GM18520 (cell line): ENCODE results near the gene SELENON.
A peak's percentile ranks its signal among the peaks of the same experiment; 100 is the strongest.
"Not testable (repeated sequence)": the region's sequence is repeated elsewhere in the genome, so short reads cannot be mapped to it uniquely, and the experiment has no call there.

Source experiments
- ATAC-seq: cut with Tn5 transposase; IDR thresholded peaks from one replicate; pipeline ENCODE4 v1.9.1; 2021; ENCODE audit not compliant: unreplicated experiment

Gene SELENON

DNA sequence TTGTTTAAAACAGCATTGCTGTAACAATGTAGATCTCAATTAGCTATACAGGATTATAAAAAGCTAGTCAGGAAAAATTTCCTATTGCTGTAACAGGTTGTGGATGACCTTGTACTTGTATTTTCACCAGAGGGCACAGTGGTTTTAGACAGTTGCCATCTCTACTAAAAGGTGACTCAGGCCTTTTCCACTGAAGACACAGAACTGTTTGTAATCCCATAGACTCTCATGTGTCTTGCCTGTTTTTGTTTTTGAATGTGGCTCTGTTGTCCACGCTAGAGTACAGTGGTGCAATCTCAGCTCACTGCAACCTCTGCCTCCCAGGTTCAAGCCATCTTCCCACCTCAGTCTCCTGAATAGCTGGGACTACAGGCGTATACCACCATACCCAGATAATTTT lies 25.6 kb downstream of the SELENON start:
- ATAC-seq = no peak

DNA sequence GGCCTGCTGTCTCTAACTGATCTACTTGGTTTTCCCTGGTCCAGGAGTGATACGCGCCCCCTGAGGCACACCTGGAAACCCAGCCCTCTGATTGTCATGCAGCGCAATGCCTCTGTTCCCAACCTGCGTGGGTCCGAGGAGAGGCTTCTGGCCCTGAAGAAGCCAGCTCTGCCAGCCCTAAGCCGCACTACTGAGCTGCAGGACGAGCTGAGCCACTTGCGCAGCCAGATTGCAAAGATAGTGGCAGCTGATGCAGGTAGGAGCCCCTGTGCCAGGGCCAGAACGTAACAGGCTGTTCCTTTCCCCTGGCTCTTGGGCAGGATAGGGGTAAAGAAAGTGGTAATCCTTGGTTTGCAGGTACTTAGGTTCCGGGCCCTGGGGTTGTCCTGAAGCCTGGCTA lies 26.6 kb downstream of the SELENON start:
- ATAC-seq = no peak

DNA sequence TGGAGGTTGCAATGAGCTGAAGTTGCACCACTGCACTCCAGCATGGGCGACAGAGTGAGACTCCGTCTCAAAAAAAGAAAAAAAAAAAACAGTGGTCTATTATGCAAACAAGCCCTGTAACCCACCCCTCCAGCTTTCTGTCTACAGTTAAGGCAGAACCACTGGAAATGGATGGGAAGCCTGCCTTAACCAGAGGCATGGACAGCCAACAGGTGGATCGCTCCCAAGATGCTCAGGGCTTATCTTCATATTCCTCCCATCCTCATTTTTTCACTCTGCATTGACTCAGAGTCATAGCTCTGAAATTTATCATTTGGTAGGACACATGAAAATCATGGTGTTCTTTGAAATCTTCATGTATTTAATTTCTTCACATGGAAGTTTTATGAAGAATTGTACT lies 28.5 kb downstream of the SELENON start:
- no peak for ATAC-seq

DNA sequence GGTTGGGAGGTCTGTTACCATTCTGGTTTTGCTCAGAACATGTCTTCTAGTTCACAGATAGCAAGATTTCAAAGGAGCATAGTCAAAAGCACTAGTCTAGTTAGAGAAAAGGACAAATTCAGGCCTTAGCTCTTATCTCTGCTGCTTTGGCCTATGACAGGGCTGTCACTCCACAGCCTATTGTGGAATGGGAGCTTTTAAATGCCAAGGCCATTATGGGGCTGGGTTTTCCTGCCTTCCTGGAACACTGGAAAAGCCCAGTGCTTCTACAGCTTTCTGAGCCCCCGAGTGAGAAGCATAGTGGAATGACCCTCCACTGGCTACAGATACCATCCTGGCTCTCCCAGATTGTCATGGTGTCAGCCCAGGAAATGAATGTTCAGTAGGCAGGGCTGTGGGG lies 29.1 kb downstream of the SELENON start:
- ATAC-seq = no peak

DNA sequence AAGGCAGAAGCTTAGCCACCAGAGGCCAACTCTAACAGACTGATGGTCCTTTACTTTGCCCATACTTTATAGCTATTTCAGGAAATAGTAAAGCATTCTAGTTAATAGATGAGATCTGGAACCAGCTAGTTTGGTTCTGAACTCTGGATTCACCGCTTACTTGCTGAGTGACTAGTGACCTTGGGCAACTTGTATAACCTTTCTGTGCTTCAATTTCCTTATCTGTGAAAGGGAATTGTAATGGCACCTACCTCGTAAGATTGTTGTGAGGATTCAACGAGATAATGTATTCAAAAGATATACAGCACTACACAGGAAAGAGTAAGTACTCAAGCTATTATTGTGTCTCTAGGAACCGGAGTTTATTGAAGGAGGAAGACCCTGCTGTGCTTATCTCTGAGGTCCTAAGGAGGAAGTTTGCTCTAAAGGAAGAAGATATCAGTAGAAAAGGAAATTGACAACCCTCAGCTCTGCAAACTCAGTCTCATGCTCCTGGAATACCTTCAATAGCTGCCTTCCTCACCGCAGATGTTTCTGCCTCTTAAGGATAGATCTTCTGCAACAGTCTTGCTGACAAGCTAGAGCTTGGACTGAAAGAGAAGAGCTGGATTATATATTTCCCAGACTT lies 31.7 kb downstream of the SELENON start:
- no peak for ATAC-seq

DNA sequence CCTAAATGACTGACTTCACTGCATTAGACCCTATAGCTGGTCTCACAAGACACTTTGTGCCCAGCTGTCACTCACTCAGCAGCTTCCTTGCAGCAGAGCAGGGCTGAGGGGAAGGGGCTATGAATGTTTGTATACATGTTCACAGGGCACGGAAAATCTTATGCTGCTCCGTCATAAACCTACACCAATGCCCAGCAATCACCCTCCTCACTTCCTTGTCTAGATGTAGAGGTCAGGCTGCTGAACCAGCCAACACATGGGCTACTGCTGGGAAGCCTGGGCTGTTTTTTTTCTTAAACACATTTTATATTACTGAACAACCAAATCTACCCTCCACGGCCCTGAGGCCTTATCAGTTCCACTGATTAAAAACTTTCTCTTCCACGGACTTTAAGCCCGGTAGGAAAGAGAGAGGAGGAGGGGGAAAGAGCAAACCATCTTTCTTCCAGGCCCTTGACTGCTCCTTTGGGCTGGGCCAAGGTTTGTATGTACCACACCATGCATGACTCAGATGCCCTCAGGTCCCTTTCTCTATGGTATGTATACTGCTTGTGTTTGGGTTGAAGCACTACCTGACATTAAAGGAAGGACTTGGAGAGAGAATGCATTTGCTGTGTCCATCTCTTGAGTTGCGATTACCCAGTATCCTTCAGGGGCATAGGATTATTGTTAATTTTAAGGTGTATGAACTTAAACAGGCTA lies 32.5 kb downstream of the SELENON start:
- ATAC-seq = no peak

DNA sequence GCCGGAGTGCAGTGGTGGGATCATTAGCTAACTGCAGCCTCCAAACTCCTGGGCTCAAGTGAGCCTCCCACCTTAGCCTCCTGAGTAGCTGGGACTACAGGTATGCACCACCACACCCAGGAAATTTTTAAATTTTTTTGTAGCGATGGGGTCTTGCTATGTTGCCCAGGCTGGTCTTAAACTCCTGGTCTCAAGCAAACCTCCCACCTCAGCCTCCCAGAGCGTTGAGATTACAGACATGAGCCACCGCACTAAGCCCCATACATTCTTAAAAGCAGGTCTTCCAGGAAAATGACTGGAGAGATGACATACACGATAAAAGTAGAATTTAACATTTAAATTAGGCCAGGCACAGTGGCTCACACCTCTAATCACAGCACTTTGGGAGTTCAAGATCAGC lies 33.2 kb downstream of the SELENON start:
- no peak for ATAC-seq

DNA sequence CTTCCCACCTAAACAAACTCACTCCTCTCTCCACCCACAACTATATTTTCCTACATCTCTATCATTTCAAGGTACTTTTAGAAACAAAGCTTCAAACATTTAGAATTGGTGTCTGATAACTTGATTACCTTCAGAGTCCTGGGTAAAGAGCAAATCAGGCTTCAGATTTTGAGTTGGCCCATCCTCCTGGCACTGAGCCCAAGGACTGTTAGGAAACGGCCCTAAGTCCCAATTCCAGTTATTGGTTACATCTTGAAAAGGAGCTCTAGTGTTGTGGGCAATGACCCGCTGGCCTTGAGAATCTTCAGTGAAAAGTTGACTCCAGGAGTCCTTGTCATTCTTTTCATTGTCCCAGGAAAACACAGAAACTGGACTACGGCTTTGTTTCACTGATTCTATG lies 34.9 kb downstream of the SELENON start:
- no peak for ATAC-seq

DNA sequence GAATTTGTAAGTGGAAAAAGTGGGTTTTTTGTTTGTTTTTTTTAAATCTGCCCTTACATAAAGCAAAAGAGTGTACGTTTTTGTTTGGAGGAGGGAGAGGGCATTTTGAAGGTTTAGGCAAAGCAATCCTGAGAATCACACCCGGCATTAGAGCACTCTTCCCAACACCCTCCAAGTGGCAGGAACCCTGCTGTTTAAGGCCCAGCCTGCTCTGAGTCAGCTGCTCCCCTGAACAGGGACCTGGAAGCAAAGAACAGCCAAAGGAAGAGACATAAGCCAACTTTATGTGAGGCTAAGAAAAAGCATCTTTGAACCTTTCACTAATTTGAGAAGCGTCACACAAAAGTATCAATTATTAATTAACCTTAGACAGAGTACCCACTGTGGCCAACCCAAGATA lies 36.7 kb downstream of the SELENON start:
- no peak for ATAC-seq

DNA sequence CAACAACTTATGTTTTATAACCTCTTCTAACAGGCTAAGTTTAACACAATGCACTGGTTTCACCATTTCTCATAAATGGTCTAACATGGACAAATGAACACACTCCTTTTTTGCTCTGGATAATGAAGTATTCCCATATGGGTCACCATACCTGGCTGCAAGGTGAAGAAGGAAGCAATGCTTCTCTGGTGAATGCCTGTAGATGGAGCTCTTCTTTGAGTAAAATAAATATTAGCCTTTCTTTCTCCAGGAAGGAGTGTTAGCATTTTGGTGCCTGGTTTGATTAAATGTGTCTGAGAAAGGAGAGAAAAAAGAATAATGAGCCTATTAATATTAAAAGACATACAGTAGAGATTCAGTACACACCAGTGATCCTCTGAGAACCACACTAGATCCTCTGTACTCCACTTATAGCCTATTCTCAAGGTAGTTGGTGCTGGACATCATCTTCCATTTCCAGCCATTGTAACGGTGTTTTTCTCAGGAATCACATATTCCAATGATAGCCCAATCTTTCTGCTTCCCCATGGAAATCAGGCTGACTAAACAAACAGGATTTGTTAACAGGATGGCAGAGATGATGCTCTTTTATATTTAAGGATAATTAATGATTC lies 37.4 kb downstream of the SELENON start:
- no peak for ATAC-seq

DNA sequence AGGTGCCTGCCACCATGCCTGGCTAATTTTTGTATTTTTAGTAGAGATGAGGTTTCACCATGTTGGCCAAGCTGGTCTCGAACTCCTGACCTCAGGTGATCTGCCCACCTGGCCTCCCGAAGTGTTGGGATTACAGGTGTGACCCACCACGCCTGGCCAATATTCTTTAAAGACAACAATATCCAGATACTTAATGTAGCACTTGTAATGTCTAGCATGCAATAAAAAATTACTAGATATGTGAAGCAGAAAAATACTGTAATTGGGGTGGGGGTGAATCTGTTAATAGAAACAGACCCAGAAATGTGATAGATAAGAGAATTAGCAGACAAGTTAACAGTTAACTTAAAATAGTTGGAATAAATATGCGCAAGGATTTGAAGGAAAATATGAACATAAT lies 39.8 kb downstream of the SELENON start:
- ATAC-seq = not testable (repeated sequence)

DNA sequence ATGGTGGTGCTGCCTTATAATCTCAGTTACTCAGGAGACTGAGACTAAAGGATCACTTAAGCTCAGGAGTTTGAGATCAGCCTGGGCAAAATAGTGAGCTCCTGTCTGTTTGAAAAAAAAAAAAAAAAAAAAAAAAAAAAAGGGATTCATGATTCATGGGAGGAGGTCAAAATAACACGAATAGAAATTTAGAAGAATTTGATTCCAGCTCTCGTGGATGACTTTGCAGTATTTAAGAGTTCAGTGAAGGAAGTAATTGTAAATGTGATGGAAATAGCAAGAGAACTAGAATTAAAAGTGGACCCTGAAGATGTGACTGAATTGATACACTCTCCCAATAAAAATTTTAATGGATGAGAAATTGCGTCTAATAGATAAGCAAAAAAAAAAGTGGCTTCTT lies 43.5 kb downstream of the SELENON start:
- ATAC-seq = no peak

DNA sequence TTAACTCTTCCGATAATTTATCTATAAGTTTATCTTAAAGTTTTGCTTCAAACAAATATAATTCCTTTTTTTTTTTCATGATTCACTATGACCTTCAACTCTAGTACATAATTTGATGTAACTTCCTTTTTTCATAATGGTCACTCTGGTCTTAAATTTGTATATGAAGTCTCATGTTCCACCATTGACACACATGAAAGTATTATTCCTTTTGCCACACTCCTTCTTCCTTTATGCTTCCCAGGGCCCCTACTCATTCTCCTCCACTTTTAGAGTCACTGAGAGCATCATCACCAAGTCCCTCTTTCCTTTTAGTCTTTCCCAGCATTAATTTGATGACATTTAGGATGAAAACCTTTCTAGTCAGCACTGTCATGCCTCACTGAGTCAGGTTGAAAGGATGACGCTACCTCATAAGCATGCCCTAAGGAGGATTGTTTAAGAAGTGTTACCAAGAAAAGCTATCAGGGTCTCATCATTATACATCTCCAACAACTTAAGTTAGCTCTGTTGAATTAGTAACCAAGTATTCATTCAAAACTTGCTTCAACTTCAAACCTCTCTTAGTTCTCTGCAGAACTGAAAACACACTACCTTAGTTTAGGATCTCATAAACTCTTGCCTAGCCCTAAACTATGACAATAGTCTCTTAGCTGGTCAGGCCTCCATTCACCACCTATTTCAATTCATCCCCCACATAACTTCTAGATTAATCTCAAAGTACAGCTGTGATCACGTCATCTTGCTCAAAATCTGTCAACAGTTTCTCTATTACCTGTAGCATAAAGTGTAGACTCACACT lies 44.7 kb downstream of the SELENON start:
- no peak for ATAC-seq

DNA sequence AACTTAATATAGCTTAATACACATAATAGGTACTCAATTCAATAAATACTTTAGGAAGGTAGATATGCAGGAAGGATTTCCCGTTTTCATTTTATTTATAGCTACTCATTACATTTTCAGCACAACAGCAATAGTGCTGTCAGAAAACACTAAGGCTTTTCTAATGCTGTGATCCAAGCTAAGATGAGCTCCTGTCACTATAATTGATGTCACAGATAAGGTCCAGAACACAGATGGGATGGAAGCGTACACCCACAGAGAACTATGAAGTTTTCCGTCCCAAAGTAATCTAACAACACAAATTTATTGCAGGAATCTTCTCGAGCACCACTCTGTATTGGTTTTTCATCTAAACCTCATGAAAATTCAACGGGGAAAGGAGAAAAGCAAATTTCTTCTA lies 45.7 kb downstream of the SELENON start:
- no peak for ATAC-seq

DNA sequence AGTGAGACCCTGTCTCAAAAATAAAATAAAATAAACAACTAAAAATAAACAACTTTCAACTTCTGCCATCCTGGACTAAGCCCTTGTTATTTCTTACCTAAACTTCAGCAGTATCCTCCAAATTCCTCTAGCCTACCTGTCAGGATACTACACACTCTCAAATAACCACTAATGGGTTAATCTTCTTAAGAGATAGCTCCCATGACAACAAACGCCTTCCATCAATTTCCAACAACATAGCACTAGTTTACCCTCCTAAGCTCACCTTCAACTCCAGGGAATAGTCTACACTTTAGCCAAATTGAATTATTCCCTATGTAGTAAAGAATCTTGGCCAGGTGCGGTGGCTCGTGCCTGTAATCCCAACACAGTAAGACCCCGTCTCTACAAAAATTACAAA lies 47.9 kb downstream of the SELENON start:
- no peak for ATAC-seq

DNA sequence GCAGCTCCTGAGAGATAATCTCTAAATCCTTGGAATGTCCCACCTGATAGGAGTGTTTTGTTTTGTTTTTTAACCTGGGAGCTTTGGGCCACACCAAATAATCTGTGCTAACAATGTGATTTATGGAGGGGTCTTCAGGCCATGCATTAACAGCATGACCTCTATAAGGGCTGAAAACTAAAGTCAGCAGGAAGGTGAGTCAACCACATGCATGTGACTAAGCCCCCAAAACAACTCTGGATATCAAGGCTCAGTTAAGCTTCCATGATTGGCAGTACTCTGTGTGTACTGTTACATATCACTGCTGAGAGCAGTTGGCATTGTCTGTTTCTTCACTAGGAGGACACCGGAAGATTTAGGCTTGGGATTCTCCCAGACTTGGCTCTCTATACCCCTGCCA lies 48.5 kb downstream of the SELENON start:
- no peak for ATAC-seq

DNA sequence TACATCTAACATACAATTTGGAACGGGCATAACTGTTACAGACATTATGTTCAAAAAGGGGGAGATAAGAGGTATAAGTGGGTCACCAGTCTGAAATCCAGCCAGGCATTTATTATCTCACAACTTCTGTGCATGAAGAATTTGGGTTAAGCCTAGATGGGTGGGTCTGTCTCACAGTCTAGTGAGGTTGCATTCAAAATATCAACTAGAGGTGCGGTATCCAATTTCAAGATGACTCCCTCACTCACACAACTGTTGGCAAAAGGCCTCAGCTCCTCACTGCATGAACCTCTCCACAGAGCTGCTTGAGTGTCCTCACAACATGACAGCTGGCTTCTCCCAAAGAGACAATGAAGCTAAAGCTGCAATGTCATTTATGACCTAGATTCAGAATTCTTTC lies 54.6 kb downstream of the SELENON start:
- no peak for ATAC-seq

DNA sequence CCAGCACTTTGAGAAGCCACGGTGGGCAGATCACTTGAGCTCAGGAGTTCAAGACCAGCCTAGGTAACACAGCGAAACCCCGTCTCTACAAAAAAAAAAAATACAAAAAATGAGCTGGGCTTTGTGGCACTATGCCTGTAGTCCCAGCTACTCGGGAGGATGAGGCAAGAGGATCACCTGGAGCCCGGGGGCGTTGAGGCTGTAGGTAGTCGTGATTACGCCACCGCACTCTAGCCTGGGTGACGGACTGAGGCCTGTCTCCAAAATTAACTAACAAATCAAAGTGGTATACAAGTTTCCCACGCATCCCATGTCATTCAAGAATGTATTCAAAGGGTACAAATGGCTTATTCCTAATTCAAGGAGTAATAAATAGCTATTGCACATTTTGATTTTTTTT lies 56.9 kb downstream of the SELENON start:
- ATAC-seq = no peak

DNA sequence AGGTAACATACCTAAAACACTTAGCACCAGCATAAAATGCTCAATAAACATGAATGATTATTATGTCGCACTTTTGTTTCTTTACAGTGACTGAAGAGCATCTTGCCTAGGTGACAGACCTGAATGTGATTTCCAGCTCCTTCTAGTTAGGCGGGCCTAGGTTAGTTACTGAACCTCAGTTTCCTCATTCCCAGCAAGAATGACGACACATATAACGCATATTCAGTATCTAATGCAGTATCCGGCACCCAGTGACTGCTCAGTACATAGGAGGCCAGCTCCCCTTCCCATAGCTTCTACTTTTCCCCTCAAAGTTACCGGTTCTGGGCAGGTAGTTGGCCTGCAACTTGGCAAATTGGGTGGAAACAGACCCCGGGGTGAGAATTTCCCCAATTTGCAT lies 58.5 kb downstream of the SELENON start:
- no peak for ATAC-seq

DNA sequence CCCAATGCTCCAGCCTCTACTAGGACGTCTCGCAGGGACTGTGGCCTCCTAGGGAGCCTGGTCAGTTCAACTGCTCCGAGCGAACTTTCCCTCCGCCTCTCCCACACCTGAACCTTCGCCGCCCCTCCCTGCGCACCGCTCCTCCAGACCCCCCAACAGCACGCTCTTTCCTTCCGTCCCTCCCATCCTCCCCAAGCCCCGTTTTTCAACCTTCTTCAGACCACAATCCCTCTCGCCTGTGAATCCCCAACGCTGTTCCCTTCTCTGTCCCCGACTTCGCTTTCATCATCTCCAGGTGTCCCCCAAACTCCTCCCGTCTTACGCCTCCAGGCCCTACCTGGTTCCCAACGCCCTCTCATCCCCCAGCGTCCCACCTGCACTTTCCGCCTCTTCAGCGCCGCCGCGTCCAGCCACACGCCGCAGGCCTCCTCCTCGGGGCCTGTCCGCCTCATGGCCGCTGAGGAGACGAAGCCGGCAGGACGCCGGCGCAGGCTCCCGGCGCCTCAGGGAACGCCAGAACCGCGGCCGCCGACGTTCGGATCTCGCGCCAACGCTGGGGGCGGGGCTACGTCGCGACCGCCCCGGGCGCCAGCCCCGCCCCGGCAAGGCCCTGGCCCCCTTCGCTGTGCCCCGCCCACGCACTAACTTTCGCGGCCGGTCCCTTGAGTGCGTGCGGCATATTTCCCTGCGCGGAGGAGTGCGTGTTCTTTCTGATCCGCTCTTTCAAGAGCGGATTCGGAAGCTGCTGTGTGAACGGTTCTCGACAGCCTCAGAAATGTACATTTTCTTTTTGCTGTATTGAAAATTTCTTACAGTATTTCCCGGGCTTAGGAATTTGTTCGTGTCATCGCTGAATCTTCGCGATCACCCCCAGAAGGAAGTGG lies 59.2 kb downstream of the SELENON start, which contains the start of gene AUNIP:
Gene AUNIP, minus strand, starts transcription at position 552 of the 884 bp plus-strand sequence. Its CDS starts 100 bp downstream, at position 452.
- ATAC-seq = peak; percentile 70
